HepG2 (cell line): ENCODE measurements around the gene RAB5B. TPM values are rescaled to one million over a fixed set of nuclear protein-coding genes. Genes with fewer than 3 reads are reported as not detected.

Source experiments
- ATAC-seq: fragments of 200-7000 bp; cut with Tn5 transposase; 3 replicates; pipeline ENCODE4 v1.9.1; 2020; ENCODE audit warnings: mild to moderate bottlenecking, moderate library complexity
- BruUV-seq: library from RNA; stranded (reverse); fragments of 400-500 nt; replicated peaks from 2 replicates; lab custom pipeline; 2021; lab: Mats Ljungman, UMichigan
- CTCF ChIA-PET: fragments of 300-600 bp; formaldehyde crosslinking; extraction: SDS; loops from one replicate; lab custom pipeline; 2021; ENCODE audit warnings: low total read pairs, inconsistent platforms, low intra/inter-chr PET ratio; lab: Yijun Ruan, JAX
- POLR2A ChIA-PET: fragments of 350-600 bp; sonication (Branson Sonifier 250); formaldehyde crosslinking; loops from one replicate; lab custom pipeline; 2020; ENCODE audit warnings: antibody characterized with exemption, inconsistent platforms; lab: Yijun Ruan, JAX
- DNase-seq: peaks from one replicate; pipeline ENCODE4 v3.0.0-alpha.2; 2015; ENCODE audit warnings: low spot score
- FAIRE-seq: peaks from 3 replicates; lab custom pipeline; 2011; peaks lifted over from hg19 to GRCh38; lab: Jason Lieb, UNC
- H2AFZ ChIP-seq: one replicate; pipeline ENCODE4 v1.6.1; 2011; ENCODE audit warnings: low read length, inconsistent platforms
- H3K27ac ChIP-seq: fragments of 300-600 bp; 3 replicates; pipeline ENCODE4 v1.8.0; 2011; ENCODE audit warnings: mixed run types, mild to moderate bottlenecking, mixed read lengths, low read length, inconsistent platforms; ENCODE audit not compliant: insufficient read depth; ENCODE audit errors: extremely low read length
- H3K27me3 ChIP-seq, 2 experiments: fragments of 200-600 bp in 1 of 2; 2 replicates in 1 of 2; 3 replicates in 1 of 2; pipeline versions ENCODE4 v1.6.0 to v1.8.0; 2011; ENCODE audit warnings: low read length in 2 of 2, mild to moderate bottlenecking in 2 of 2, moderate library complexity in 2 of 2, inconsistent platforms in 1 of 2; ENCODE audit not compliant: insufficient read depth in 2 of 2, control insufficient read depth in 1 of 2
- H3K36me3 ChIP-seq, 2 experiments: fragments of 200-600 bp in 1 of 2; replicated peaks in 1 of 2; 2 replicates in 1 of 2; 3 replicates in 1 of 2; pipeline versions ENCODE4 v1.5.1 to v1.8.0; 2011; ENCODE audit warnings: low read length in 2 of 2, inconsistent platforms in 1 of 2; ENCODE audit not compliant: insufficient read depth in 2 of 2, control insufficient read depth in 1 of 2
- H3K4me1 ChIP-seq: 2 replicates; pipeline ENCODE4 v1.5.1; 2012; ENCODE audit warnings: low read length, inconsistent platforms; ENCODE audit not compliant: insufficient read depth
- H3K4me2 ChIP-seq: 2 replicates; pipeline ENCODE4 v1.6.0; 2011; ENCODE audit warnings: low read depth, low read length, inconsistent platforms
- H3K4me3 ChIP-seq, 3 experiments: fragments of 200-600 bp in 1 of 3; sonication (generic), shearing (Covaris generic) in 1 of 3; replicated peaks in 1 of 3; 2 replicates each; pipeline ENCODE4 v1.5.1; 2011 to 2016; ENCODE audit warnings: low read length in 3 of 3, inconsistent platforms in 2 of 3, low read depth in 2 of 3, mild to moderate bottlenecking in 2 of 3, control low read depth in 1 of 3, mixed read lengths in 1 of 3; ENCODE audit not compliant: insufficient read depth in 1 of 3
- H3K79me2 ChIP-seq: one replicate; pipeline ENCODE4 v1.6.1; 2011; ENCODE audit warnings: low read length, inconsistent platforms; ENCODE audit not compliant: insufficient read depth
- H3K9ac ChIP-seq: 2 replicates; pipeline ENCODE4 v1.6.0; 2011; ENCODE audit warnings: mild to moderate bottlenecking, low read depth, low read length, inconsistent platforms; ENCODE audit not compliant: insufficient read depth
- H3K9me3 ChIP-seq: 2 replicates; pipeline ENCODE4 v1.5.1; 2012; ENCODE audit warnings: mild to moderate bottlenecking, low read length
- H4K20me1 ChIP-seq: 2 replicates; pipeline ENCODE4 v1.6.0; 2011; ENCODE audit warnings: inconsistent platforms, mild to moderate bottlenecking, low read length, moderate library complexity; ENCODE audit not compliant: insufficient read depth
- GATAD2A ChIP-seq: IDR thresholded peaks from 2 replicates; pipeline ENCODE4 v1.6.1; 2016
- WGBS: methylation state at CpG from one replicate; pipeline ENCODE4 v1.1.6; 2017; ENCODE audit warnings: low lambda C conversion rate; 5-methylcytosine and 5-hydroxymethylcytosine counted together
- in situ Hi-C: cut with HindIII; loops from 2 replicates; pipeline ENCODE4 v1.10.0; 2017; ENCODE audit warnings: low pct_unique_long_range_greater_than_20kb; ENCODE audit not compliant: extremely low pct_ligation_motif_present
- intact Hi-C: fragments of 100-400 bp; cut with micrococcal nuclease; formaldehyde crosslinking; loops from one replicate; pipeline ENCODE4 v1.10.0; 2022; ENCODE audit not compliant: unreplicated experiment
- polyA plus RNA-seq, 8 experiments: library from polyadenylated mRNA; depleted of rRNA in 3 of 8; stranded (reverse) in 7 of 8; unstranded in 1 of 8; fragments of >200 nt; fragmentation: Illumina TruSeq in 4 of 8; extraction: Trizol in 4 of 8; gene quantifications; 2 replicates each; pipeline versions ENCODE4 v1.2.1 to v1.2.3, GENCODE V29; 2011 to 2016; ENCODE audit warnings: low read depth in 4 of 8, missing spikeins in 1 of 8, mixed read lengths in 1 of 8; ENCODE audit not compliant: insufficient read depth in 1 of 8
- total RNA-seq, 5 experiments: library from RNA; depleted of rRNA; stranded (reverse); fragments of >200 nt; fragmentation: Illumina TruSeq; extraction: Trizol; gene quantifications; 2 replicates each; pipeline ENCODE4 v1.2.3, GENCODE V29; 2016; ENCODE audit warnings: low read depth in 1 of 5
- TF ChIP-seq, protein P1 (sequence below): sonication (generic); formaldehyde crosslinking; IDR thresholded peaks from 2 replicates; pipeline ENCODE4 v1.4.0; 2020; ENCODE audit warnings: missing genetic modification reagents

Gene RAB5B
- total and polyA plus RNA-seq, 2 of the 13 experiments (the other 11 are each of a cell fraction or from before 2014, with no cell fraction given) = 26.0 to 68.3 TPM

DNA sequence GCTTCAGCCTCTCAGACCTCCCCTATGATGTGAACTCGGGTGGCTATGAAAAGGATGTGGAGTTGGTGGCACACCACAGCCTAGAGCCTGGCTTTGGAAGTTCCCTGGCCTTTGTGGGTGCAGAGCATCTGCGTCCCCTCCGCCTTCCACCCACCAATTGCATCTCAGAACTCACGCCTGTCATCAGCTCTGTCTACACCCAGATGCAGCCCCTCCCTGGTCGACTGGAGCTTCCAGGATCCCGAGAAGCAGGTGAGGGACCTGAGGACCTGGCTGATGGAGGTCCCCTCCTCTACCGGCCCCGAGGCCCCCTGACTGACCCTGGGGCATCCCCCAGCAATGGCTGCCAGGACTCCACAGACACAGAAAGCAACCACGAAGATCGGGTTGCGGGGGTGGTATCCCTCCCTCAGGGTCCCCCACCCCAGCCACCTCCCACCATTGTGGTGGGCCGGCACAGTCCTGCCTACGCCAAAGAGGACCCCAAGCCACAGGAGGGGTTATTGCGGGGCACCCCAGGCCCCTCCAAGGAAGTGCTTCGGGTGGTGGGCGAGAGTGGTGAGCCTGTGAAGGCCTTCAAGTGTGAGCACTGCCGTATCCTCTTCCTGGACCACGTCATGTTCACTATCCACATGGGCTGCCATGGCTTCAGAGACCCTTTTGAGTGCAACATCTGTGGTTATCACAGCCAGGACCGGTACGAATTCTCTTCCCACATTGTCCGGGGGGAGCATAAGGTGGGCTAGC, 60.9 kb downstream of the RAB5B start (continued):
- TF ChIP-seq, protein P1, sequence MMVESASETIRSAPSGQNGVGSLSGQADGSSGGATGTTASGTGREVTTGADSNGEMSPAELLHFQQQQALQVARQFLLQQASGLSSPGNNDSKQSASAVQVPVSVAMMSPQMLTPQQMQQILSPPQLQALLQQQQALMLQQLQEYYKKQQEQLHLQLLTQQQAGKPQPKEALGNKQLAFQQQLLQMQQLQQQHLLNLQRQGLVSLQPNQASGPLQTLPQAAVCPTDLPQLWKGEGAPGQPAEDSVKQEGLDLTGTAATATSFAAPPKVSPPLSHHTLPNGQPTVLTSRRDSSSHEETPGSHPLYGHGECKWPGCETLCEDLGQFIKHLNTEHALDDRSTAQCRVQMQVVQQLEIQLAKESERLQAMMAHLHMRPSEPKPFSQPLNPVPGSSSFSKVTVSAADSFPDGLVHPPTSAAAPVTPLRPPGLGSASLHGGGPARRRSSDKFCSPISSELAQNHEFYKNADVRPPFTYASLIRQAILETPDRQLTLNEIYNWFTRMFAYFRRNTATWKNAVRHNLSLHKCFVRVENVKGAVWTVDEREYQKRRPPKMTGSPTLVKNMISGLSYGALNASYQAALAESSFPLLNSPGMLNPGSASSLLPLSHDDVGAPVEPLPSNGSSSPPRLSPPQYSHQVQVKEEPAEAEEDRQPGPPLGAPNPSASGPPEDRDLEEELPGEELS = no peak

DNA sequence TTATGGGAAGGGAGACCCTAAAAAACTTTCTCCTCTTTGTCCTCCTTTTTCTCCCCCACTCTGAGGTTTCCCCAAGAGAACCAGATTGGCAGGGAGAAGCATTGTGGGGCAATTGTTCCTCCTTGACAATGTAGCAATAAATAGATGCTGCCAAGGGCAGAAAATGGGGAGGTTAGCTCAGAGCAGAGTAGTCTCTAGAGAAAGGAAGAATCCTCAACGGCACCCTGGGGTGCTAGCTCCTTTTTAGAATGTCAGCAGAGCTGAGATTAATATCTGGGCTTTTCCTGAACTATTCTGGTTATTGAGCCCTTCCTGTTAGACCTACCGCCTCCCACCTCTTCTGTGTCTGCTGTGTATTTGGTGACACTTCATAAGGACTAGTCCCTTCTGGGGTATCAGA, 63.3 kb downstream of the RAB5B start:
- Histone ChIP-seq H3K27me3 (no peaks in the 10 kb centered on the region), H3K9me3 (no peaks in the 10 kb centered on the region), H3K4me1 (peaks cover 31% of the 10 kb centered on the region), H3K27ac (peak overlapping the region; percentile 17), H3K4me3 (no peak overlapping the region), H3K9ac (no peak overlapping the region), H2AFZ (no peak overlapping the region), H4K20me1 (no peaks in the 10 kb centered on the region), H3K79me2 (peaks cover 4% of the 10 kb centered on the region), H3K4me2 (no peak overlapping the region), H3K36me3 (peaks cover 0 to 20% of the 10 kb centered on the region in 2 experiments; a peak in 4 of 5 replicates)
- intact Hi-C loops (loop anchor here (5.0 kb wide), 1 partner anchor 300 kb away; no protein-coding TSS in a partner anchor), in situ Hi-C loops (loop anchor here (10.0 kb wide), 1 partner anchor 62 kb away; the partner anchor contains the start of gene RAB5B)
- ChIA-PET CTCF (no interaction called here), POLR2A (no interaction called here)
- ATAC-seq (no peak), FAIRE-seq (no peak), DNase-seq (no peak)
- WGBS = 88% methylated on average over 2 of the region's 2 CpGs
- TF ChIP-seq GATAD2A (CRISPR knock-in tag) = no peak
- BruUV-seq = no TSS peak
